ENCODE measurements around the gene MEX3D. TPM values are rescaled to one million over a fixed set of nuclear protein-coding genes. Genes with fewer than 3 reads are reported as not detected.
"Not testable (repeated sequence)": the region's sequence is repeated elsewhere in the genome, so short reads cannot be mapped to it uniquely, and the experiment has no call there.

Gene MEX3D
- total RNA-seq, 1 donor from 2014 or later: 134 TPM

GRCh38 chr19:1524287-1524971, 43.7 kb downstream of the MEX3D start:
- no peak for DNase-seq (ENCODE audit: low read depth)
- no peak for TF ChIP-seq CTCF (conservative IDR thresholded peaks at IDR 0.05; ENCODE audit: low read depth, low read length)
- H3K4me3 ChIP-seq (ENCODE audit: low read depth, low read length): no peak overlapping the region

- no peak for TF ChIP-seq CTCF (conservative IDR thresholded peaks at IDR 0.05; ENCODE audit: low read depth, low read length)
- DNase-seq (ENCODE audit: low read depth): no peak
- no peak within 1 kb of the TSS for H3K4me3 ChIP-seq (ENCODE audit: low read depth, low read length)
Observed at GRCh38 chr19:1523412-1524286, 44.5 kb downstream of the MEX3D start, which contains the start of gene PLK5. TSS of gene PLK5 (plus strand) at chr19:1524077. CDS start at chr19:1526997, 2,920 bp downstream.

GRCh38 chr19:1522838-1523237, 45.3 kb downstream of the MEX3D start:
- H3K4me3 ChIP-seq (ENCODE audit: low read depth, low read length): no peak overlapping the region

GRCh38 chr19:1522061-1522460, 46.1 kb downstream of the MEX3D start:
- DNase-seq (ENCODE audit: low read depth): no peak
- TF ChIP-seq CTCF (conservative IDR thresholded peaks at IDR 0.05; ENCODE audit: low read depth, low read length): no peak
- H3K4me3 ChIP-seq (ENCODE audit: low read depth, low read length): no peak overlapping the region

More at GRCh38 chr19:1522838-1523237, 45.3 kb downstream of the MEX3D start:
- no peak for DNase-seq (ENCODE audit: low read depth)
- no peak for TF ChIP-seq CTCF (conservative IDR thresholded peaks at IDR 0.05; ENCODE audit: low read depth, low read length)

GRCh38 chr19:1521636-1522035, 46.5 kb downstream of the MEX3D start:
- no peak for DNase-seq (ENCODE audit: low read depth)
- TF ChIP-seq CTCF (conservative IDR thresholded peaks at IDR 0.05; ENCODE audit: low read depth, low read length): no peak
- H3K4me3 ChIP-seq (ENCODE audit: low read depth, low read length): no peak overlapping the region

- DNase-seq (ENCODE audit: low read depth): no peak
- no peak for TF ChIP-seq CTCF (conservative IDR thresholded peaks at IDR 0.05; ENCODE audit: low read depth, low read length)
- no peak overlapping the region for H3K4me3 ChIP-seq (ENCODE audit: low read depth, low read length)
Observed at GRCh38 chr19:1520203-1520780, 47.8 kb downstream of the MEX3D start.

GRCh38 chr19:1519802-1520201, 48.3 kb downstream of the MEX3D start:
- H3K4me3 ChIP-seq (ENCODE audit: low read depth, low read length): not testable (repeated sequence)

More at GRCh38 chr19:1519802-1520201, 48.3 kb downstream of the MEX3D start:
- not testable (repeated sequence) for DNase-seq (ENCODE audit: low read depth)

All from epithelial cell of proximal tubule (primary cell).